GM12874 (cell line): ENCODE data around the gene OGA.

Source experiments
- CTCF ChIP-seq: IDR thresholded peaks from 2 replicates; pipeline ENCODE4 v1.5.1; 2011; ENCODE audit warnings: low read depth, mild to moderate bottlenecking, control low read depth, low read length, moderate library complexity; ENCODE audit not compliant: insufficient read depth

OGA gene

GRCh38 chr10:101785801-101786200 lies 32.4 kb downstream of the OGA start:
- TF ChIP-seq CTCF: no peak

- no peak for TF ChIP-seq CTCF
Measured at GRCh38 chr10:101784558-101784957, 33.7 kb downstream of the OGA start.

DNA sequence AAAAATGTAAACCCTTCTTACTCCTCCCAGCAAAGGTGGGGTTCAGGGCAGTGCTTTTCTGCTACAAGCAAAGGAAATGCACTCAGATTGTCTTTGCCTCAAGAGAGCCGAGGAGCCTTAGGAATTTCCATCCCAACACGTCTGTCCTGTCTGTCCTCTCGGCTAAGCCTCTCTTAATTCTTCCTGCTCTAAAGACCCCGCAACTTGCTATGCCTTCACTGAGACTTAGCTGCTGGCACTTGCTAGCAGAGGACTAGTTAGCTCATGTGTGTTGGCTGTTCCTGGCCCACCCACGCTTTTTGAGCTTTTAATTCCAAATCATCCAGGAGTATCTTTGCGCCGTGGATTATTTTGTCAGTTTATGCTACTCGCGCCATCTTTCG lies 34.5 kb downstream of the OGA start:
- TF ChIP-seq CTCF: no peak

GRCh38 chr10:101782811-101783735 lies 35.2 kb downstream of the OGA start, which contains the start of gene NPM3:
NPM3 (minus strand) TSS chr10:101783446; CDS start chr10:101783390, 56 bp downstream.
- no peak for TF ChIP-seq CTCF

GRCh38 chr10:101781984-101782810 lies 36.0 kb downstream of the OGA start:
- TF ChIP-seq CTCF: no peak

GRCh38 chr10:101781655-101781983 lies 36.6 kb downstream of the OGA start:
- no peak for TF ChIP-seq CTCF

- TF ChIP-seq CTCF: peak; percentile 93
Measured at GRCh38 chr10:101780818-101781654, 37.2 kb downstream of the OGA start.
